Renal cortex interstitium (tissue), 11 donors: ENCODE measurements around the gene NPHP4. TPM values are rescaled to one million over a fixed set of nuclear protein-coding genes. Genes with fewer than 3 reads are reported as not detected.
"Not testable (repeated sequence)": the region's sequence is repeated elsewhere in the genome, so short reads cannot be mapped to it uniquely, and the experiment has no call there.

ENCODE experiments used
- DNase-seq, 11 donors: peaks; one replicate each; pipeline ENCODE4 v3.0.0-alpha.2; 2013; ENCODE audit warnings: low read depth in 9 of 11, low spot score in 4 of 11; ENCODE audit errors: extremely low read depth in 1 of 11
- polyA plus RNA-seq, 3 donors: library from polyadenylated mRNA; unstranded; fragments of 120-200 nt; gene quantifications; one replicate each; pipeline ENCODE4 v1.2.1, GENCODE V29; 2013; ENCODE audit not compliant: insufficient read length in 3 of 3

The NPHP4 gene
- polyA plus RNA-seq, 3 donors = 9.1 to 16.6 (median 13.0) TPM

GRCh38 chr1:5857508-5858090 is 134.6 kb downstream of the NPHP4 start:
- DNase-seq = no peak

GRCh38 chr1:5857011-5857410 is 135.2 kb downstream of the NPHP4 start:
- DNase-seq = no peak

DNA sequence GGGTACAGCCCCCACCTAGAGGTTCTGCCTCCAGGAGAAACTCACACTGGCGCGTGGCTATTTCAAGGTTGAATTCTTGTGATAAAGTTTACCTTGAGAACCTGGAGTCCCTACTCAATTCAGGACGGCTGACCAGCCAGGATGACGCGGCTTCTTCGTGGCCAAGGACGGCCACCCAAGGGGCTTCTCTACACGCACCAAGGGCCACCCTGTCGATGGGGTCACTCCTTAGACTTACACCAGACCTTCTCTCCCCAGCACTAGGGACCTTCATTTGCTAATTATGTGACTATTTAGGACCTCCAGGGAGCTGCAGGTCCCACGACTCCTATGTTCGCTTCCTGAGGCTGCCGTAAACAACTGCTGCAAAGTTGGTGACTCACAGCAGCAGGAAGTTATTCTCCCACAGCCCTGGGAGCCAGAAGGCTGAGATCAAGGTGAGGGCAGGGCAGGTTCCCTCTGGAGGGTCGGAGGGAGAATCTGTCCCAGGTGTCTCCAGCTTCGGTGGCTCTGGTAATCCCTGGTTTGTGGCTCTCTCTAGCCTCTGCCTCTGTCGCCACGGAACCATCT is 135.9 kb downstream of the NPHP4 start:
- DNase-seq = no peak

GRCh38 chr1:5855196-5855897 is 136.9 kb downstream of the NPHP4 start:
- no peak for DNase-seq

GRCh38 chr1:5854754-5855153 is 137.5 kb downstream of the NPHP4 start:
- DNase-seq = no peak

DNA sequence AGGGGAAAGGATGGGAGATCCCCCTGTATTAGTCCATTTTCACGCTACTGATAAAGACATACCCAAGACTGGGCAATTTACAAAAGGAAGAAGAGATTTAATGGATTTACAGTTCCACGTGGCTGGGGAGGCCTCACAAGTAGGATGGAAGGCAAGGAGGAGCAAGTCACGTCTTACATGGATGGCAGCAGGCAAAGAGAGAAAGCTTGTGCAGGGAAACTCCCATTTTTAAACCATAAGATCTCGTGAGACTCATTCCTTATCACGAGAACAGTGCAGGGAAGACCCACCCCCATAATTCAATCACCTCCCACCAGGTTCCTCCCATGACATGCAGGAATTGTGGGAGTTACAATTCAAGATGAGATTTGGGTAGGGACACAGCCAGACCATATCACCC is 138.4 kb downstream of the NPHP4 start:
- DNase-seq = not testable (repeated sequence)

- DNase-seq = no peak
These were observed 141.7 kb downstream of the NPHP4 start for GRCh38 chr1:5850503-5850902.

- no peak for DNase-seq
These were observed 142.7 kb downstream of the NPHP4 start for GRCh38 chr1:5849550-5849949.

DNA sequence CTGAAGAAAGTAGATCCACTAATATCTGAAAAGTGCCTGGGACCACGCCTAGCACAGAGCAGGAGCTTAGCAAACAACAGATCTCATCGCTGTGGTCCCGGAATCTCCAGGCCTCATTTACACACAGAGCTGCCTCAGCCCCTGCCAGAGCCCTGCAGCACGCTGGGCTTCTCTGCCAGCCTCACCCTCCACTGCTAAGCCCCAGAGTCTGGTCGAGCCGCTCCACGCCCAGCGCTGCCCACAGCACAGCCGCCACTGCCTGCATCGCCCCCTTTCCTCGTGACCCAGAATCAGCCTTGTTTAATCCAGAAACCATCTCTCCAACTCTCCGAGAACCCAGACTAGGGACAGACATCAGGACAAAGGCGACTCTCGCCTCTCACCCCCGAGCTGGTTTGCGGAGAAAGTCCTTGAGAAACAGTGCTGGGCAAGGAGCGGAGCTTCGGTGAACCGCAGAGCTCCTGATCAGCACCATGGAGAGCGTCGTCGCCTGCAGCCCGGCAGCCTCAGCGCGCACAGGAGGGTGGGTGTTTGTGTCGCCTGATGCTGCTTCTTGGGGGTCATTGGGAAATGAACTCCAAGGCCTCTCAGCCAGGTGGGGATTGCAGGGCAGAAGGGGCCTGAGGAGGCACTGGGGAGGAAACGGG is 145.1 kb downstream of the NPHP4 start:
- peak; percentile 9 to 72 (median 63) for DNase-seq

- no peak for DNase-seq
These were observed 146.8 kb downstream of the NPHP4 start for GRCh38 chr1:5845376-5845775.

DNA sequence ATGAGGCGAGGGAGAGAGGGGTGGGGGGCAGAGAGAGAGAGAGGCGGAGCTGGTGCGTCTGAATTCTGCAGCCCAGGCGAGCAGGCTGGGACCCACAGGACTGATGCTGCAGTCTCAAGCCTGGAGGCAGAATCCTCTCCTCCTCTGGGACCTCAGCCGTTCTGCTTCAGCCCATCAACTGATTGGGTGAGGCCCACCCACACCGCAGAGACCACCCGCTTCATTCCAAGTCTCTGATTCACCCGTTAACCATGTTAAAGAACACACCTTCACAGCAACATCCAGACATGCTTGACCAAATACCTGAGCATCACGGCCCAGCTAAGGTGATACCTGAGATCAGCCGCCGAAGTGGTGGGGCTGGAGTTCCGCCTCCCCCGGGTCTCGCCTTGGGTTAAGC is 147.8 kb downstream of the NPHP4 start:
- DNase-seq = no peak

DNA sequence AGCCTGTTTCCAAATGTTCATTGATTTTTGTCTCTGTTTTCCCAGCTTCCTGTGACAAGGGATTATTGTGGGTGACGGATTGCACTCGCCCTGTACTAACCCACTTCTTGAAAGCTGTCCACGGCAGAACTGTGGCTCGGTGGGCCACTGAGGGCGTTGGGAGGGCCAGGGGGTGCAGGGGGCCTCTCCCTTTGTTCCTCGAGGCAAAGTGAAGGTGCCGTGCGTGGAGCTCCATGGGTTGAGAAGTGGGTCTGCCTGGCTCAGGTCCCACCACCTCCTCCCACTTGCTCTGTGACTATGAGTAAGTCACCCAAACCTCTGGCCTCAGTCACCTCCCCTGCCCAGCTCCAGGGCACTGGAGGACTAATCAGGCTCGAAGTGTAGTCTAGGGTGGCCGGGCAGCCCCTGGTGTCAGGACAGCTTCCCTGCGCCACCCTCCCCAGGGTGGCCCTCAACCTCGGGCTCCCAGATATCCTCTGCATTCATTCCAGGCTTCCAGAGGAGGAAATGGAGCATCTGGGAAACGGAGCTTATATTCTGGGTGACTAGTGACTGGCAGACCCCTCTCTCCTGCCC is 148.6 kb downstream of the NPHP4 start:
- DNase-seq = no peak

- DNase-seq = no peak
These were observed 149.5 kb downstream of the NPHP4 start for GRCh38 chr1:5842679-5843078.

DNA sequence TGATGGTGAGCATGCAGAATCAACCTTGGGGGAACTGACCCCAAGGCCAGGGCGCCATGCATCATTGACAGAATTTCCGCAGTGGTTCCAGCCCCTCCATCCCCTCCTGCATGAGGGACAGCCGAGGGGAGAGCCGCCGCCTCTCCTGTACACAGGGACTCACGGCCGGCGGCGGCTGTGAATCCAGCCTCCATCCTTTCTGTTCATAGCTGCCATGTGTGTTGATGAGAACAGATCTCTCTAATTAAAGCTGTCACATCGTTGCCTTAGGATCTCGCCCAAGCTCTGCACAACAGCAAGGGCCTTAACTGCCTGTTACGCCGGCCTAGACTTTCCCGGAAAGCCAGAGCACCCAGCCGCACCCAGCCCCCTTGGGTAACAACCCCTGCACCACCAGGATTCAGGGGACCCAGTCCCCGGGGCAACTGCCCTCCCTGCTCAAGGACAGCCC is 151.6 kb downstream of the NPHP4 start:
- no peak for DNase-seq

GRCh38 chr1:5839881-5840550 is 152.2 kb downstream of the NPHP4 start:
- DNase-seq = no peak

DNA sequence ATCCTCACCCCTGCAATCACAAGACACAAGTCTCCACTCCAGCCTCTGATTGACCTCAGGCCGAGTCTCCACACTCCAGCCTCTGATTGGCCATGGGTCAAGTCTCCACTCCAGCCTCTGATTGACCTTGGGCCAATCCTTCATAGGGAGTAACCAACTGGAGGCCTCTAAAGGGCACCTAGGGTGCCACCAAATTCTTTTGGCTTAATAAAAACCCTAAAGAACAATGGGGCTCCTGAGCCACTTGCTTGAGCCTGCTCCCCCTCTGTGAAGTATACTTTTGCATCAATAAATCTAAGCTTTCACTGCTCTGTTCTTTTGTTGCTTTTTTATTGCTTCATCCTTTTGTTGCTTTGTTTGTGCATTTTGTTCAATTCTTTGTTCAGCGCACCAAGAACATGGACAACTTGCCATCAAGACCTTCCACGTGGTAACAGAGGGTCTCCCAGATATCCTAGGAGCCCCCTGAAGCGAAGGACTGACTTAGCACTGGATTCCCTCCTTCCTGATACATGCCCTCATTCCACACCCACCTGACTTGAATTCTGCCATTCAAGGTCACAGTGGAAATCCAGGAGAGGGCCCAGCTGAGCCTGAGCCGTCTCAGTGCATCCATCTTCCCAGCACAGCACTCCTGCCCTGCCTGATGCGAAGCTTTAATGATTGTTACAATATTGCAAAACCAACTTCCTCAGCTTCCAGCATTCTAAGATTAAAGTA is 152.9 kb downstream of the NPHP4 start:
- no peak for DNase-seq

DNA sequence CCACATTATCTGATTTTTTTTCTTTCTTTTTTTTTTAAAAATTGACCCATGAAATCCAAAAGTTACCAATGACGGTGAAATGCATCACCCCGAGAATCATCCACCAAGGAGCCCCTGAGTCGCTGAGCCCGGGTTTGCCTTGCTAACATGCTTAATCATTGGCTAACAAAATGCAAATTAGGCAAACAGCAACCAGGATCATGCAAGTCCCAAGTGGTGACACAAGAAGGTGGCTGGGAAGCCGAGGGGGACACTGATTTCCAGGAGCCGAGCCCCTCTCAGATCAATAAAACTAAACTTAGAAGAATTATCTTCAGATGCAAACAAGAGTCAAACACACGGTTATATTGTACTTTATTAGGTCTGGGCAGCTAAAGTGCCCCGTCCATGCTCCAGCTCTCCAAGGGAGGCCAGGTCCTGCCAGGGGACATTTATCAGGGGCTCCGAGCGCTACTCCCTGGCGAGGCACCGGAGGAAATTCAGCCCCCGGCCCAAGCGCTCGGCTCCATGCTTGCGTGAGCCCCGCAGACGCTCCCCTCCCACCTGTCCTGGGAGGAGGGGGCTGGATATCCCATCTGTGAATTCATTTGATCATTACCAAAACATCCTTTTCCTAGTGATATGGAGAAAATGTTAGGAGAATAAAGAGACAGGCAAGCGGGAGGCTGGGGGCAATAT is 154.1 kb downstream of the NPHP4 start:
- DNase-seq = no peak

- DNase-seq = no peak
These were observed 155.3 kb downstream of the NPHP4 start for GRCh38 chr1:5836776-5837440.
